ENCODE data around the gene PPP4R1. TPM values are rescaled to one million over a fixed set of nuclear protein-coding genes. Genes with fewer than 3 reads are reported as not detected.
A peak's percentile ranks its signal among the peaks of the same experiment; 100 is the strongest.

The PPP4R1 gene
- polyA plus RNA-seq, 4 donors, result 31.1 to 73.1 (median 51.3) TPM

DNA sequence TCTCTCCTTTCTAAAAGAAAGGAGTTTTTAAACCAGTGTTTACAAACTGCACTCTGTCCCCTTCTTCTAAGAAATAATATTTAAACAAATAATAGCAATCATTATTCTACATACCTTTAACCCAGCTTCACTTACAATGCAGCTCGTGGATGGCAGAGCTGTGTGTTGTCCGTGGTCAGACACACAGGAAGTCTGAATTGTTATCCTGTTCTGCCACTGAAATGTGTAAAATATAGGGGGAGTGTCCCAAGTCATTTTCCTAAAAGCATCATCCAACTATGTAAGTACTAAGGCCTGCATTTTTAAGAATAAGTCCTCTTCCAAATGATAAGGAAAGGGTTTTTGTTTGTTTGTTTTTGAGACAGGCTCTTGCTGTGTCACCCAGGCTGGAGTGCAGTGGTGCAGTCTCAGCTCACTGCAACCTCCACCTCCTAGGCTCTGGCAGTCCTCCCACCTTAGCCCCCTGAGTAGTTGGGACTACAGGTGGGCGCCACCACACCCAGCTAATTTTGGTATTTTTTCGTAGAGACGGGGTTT is 2.7 kb upstream of the PPP4R1 start:
- H3K4me1 ChIP-seq (ENCODE audit: control insufficient read depth in 3 of 3, insufficient read depth in 2 of 3, low read depth in 1 of 3, low read length in 2 of 3), result peaks cover 0 to 11% (median 6%) of the 10 kb centered on the region in 3 donors
- no peak overlapping the region for H3K4me3 ChIP-seq (ENCODE audit: low read depth in 1 of 3, low read length in 3 of 3)
- FAIRE-seq (no peak), DNase-seq (no peak)
- H3K27me3 ChIP-seq (ENCODE audit: control insufficient read depth in 3 of 3, insufficient read depth in 3 of 3, low read length in 3 of 3), result no peaks in the 10 kb centered on the region
- no peak overlapping the region for H3K27ac ChIP-seq (ENCODE audit: low read depth in 1 of 3, low read length in 2 of 3)
- 79 to 84% (median 81%) methylated on average over 5 of the region's 5 CpGs for WGBS, 3 donors
- peaks cover 0 to under 1% (median 0%) of the 10 kb centered on the region in 3 donors for H3K36me3 ChIP-seq (ENCODE audit: control insufficient read depth in 3 of 3, insufficient read depth in 2 of 3, low read depth in 1 of 3, low read length in 3 of 3)
- H3K9me3 ChIP-seq (ENCODE audit: control insufficient read depth in 2 of 2, insufficient read depth in 1 of 2, low read depth in 1 of 2, low read length in 1 of 2), result no peaks in the 10 kb centered on the region

DNA sequence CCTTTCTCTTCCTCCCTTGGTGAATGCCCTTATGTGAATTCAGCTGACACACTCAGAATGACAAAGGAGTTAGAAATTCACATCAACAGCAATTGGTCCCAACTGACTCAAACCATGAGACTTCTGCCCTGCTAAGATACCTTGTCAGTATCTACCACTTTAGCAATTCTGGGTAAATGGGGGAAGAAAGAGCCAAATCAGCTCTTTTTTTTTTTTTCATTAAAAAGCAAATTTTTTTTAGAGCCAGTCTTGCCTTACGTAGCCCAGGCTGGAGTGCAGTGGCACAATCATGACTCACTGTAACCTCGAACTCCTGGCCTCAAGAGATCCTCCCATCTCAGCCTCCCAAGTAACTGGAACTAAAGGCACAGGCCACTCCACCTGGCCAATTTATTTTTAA is 1.7 kb upstream of the PPP4R1 start:
- 91 to 98% (median 95%) methylated on average over 2 of the region's 2 CpGs for whole genome bisulfite sequencing, 3 donors
- Histone ChIP-seq H3K27ac (ENCODE audit: low read depth in 1 of 3, low read length in 2 of 3) (no peak overlapping the region), H3K27me3 (ENCODE audit: control insufficient read depth in 3 of 3, insufficient read depth in 3 of 3, low read length in 3 of 3) (no peaks in the 10 kb centered on the region), H3K9me3 (ENCODE audit: control insufficient read depth in 2 of 2, insufficient read depth in 1 of 2, low read depth in 1 of 2, low read length in 1 of 2) (no peaks in the 10 kb centered on the region), H3K4me1 (ENCODE audit: control insufficient read depth in 3 of 3, insufficient read depth in 2 of 3, low read depth in 1 of 3, low read length in 2 of 3) (peaks cover 0 to 11% (median 7%) of the 10 kb centered on the region in 3 donors), H3K36me3 (ENCODE audit: control insufficient read depth in 3 of 3, insufficient read depth in 2 of 3, low read depth in 1 of 3, low read length in 3 of 3) (peaks cover 0 to 3% (median 2%) of the 10 kb centered on the region in 3 donors), H3K4me3 (ENCODE audit: low read depth in 1 of 3, low read length in 3 of 3) (no peak overlapping the region)
- DNase-seq (no peak), FAIRE-seq (no peak)

GRCh38 chr18:9615280-9615797 is 980 bp upstream of the PPP4R1 start:
- peak overlapping the region; percentile 81 to 95 (median 91) for H3K27ac ChIP-seq (ENCODE audit: low read depth in 1 of 3, low read length in 2 of 3)
- no peaks in the 10 kb centered on the region for H3K27me3 ChIP-seq (ENCODE audit: control insufficient read depth in 3 of 3, insufficient read depth in 3 of 3, low read length in 3 of 3)
- 51 to 57% (median 51%) methylated on average over 13 of the region's 13 CpGs for WGBS, 3 donors
- no peaks in the 10 kb centered on the region for H3K9me3 ChIP-seq (ENCODE audit: control insufficient read depth in 2 of 2, insufficient read depth in 1 of 2, low read depth in 1 of 2, low read length in 1 of 2)
- DNase-seq (no peak), FAIRE-seq (no peak)
- peaks cover 0 to 3% (median 2%) of the 10 kb centered on the region in 3 donors for H3K36me3 ChIP-seq (ENCODE audit: control insufficient read depth in 3 of 3, insufficient read depth in 2 of 3, low read depth in 1 of 3, low read length in 3 of 3)
- peak overlapping the region; percentile 50 to 97 (median 85) for H3K4me3 ChIP-seq (ENCODE audit: low read depth in 1 of 3, low read length in 3 of 3)
- H3K4me1 ChIP-seq (ENCODE audit: control insufficient read depth in 3 of 3, insufficient read depth in 2 of 3, low read depth in 1 of 3, low read length in 2 of 3), result peaks cover 0 to 11% (median 7%) of the 10 kb centered on the region in 3 donors

DNA sequence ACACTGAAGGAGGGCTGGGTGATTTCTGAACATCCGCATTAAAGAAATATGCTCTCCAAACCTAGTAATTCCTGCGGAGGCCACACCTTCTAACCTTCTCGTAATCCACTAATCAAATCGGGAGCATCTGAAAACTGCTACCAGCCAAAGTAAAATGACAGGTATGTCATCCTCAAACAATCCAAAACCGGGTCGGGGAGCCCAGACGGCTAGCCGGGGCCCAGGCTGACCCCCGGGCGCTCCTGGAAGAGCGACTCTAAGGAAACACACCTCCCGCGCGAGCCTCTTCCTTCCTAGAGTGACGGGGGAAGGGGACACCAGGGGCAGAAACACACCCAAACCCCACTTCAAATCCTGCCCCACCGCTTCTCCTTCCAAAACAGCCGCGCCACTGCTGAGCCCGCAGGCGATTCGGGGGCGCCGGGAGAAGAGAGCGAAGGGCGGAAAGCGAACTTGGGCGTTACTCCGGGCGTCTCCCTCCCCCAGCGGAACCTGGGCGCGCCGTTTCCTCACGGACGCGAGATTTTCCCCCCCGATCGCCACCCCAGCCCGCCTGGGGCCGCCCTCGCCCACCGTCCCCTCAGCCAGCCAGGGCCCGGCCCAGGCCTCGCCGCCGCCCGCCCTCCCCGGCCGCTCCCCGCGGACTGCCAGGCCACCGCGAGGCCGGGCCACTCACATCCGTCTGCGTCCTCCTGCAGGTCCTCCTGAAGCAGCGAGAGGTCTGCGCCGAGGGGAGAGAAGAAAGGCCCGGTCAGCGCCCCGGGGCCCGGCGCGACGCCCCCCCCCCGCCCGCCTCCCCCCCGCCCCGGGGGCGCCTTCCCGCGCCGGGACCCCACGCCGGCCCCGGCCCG is 584 bp downstream of the PPP4R1 start:
- 0 to 1% (median 1%) methylated on average over 27 to 77 of the region's 78 CpGs for WGBS, 3 donors
- FAIRE-seq (no peak), DNase-seq (peak; percentile 66 to 83)
- Histone ChIP-seq H3K4me3 (ENCODE audit: low read depth in 1 of 3, low read length in 3 of 3) (peak overlapping the region; percentile 85 to 97 (median 89)), H3K36me3 (ENCODE audit: control insufficient read depth in 3 of 3, insufficient read depth in 2 of 3, low read depth in 1 of 3, low read length in 3 of 3) (peaks cover 0 to 3% (median 2%) of the 10 kb centered on the region in 3 donors), H3K9me3 (ENCODE audit: control insufficient read depth in 2 of 2, insufficient read depth in 1 of 2, low read depth in 1 of 2, low read length in 1 of 2) (no peaks in the 10 kb centered on the region), H3K27me3 (ENCODE audit: control insufficient read depth in 3 of 3, insufficient read depth in 3 of 3, low read length in 3 of 3) (no peaks in the 10 kb centered on the region), H3K4me1 (ENCODE audit: control insufficient read depth in 3 of 3, insufficient read depth in 2 of 3, low read depth in 1 of 3, low read length in 2 of 3) (peaks cover 3 to 17% (median 14%) of the 10 kb centered on the region in 3 donors), H3K27ac (ENCODE audit: low read depth in 1 of 3, low read length in 2 of 3) (peak overlapping the region; percentile 96 to 99 (median 98))

- WGBS, 3 donors, result 19 to 26% (median 23%) methylated on average over 3 of the region's 3 CpGs
- peak overlapping the region in 2 of 3 donors; percentile 89 to 97 for H3K4me3 ChIP-seq (ENCODE audit: low read depth in 1 of 3, low read length in 3 of 3)
- DNase-seq, result no peak
- H3K27ac ChIP-seq (ENCODE audit: low read depth in 1 of 3, low read length in 2 of 3), result peak overlapping the region in 1 of 3 donors; percentile 96
- H3K36me3 ChIP-seq (ENCODE audit: control insufficient read depth in 3 of 3, insufficient read depth in 2 of 3, low read depth in 1 of 3, low read length in 3 of 3), result peaks cover 0 to 3% (median 2%) of the 10 kb centered on the region in 3 donors
- no peaks in the 10 kb centered on the region for H3K27me3 ChIP-seq (ENCODE audit: control insufficient read depth in 3 of 3, insufficient read depth in 3 of 3, low read length in 3 of 3)
- H3K4me1 ChIP-seq (ENCODE audit: control insufficient read depth in 3 of 3, insufficient read depth in 2 of 3, low read depth in 1 of 3, low read length in 2 of 3), result peaks cover 3 to 22% (median 15%) of the 10 kb centered on the region in 3 donors
- FAIRE-seq, result no peak
- no peaks in the 10 kb centered on the region for H3K9me3 ChIP-seq (ENCODE audit: control insufficient read depth in 2 of 2, insufficient read depth in 1 of 2, low read depth in 1 of 2, low read length in 1 of 2)
These were observed 1.4 kb downstream of the PPP4R1 start for GRCh38 chr18:9612977-9613376.

DNA sequence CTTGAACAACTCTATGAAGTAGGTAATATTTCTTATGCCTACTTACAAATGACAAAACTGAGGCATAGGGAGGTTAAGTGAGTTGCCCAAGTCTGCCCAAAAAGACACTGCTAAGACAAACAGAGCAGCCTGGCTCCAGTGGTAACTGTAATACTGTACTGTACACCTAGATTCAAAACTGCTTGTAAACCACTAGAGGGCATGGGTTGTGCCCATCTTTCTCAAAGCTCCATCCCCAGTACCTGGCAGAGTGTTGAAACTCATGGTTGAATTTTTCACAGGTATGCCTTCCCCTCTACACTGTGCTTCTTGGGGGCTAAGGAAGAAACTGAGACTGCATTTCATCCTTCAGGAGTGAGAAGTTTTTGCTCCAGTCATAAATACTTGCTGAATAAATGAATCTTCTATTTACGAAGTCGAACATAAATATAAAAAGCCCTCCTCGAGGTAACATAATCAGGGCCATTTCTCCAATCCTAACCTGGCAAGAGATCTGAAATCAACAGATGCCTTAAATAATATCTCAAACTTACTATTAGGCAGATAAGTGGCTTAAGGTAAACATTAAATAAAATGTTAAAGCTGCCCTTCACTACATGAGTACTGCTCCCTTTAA is 2.0 kb downstream of the PPP4R1 start:
- FAIRE-seq (no peak), DNase-seq (peak; percentile 66 to 73)
- Histone ChIP-seq H3K4me3 (ENCODE audit: low read depth in 1 of 3, low read length in 3 of 3) (peak overlapping the region in 1 of 3 donors; percentile 97), H3K27ac (ENCODE audit: low read depth in 1 of 3, low read length in 2 of 3) (peak overlapping the region in 1 of 3 donors; percentile 19), H3K27me3 (ENCODE audit: control insufficient read depth in 3 of 3, insufficient read depth in 3 of 3, low read length in 3 of 3) (no peaks in the 10 kb centered on the region), H3K9me3 (ENCODE audit: control insufficient read depth in 2 of 2, insufficient read depth in 1 of 2, low read depth in 1 of 2, low read length in 1 of 2) (no peaks in the 10 kb centered on the region), H3K4me1 (ENCODE audit: control insufficient read depth in 3 of 3, insufficient read depth in 2 of 3, low read depth in 1 of 3, low read length in 2 of 3) (peaks cover 3 to 22% (median 15%) of the 10 kb centered on the region in 3 donors), H3K36me3 (ENCODE audit: control insufficient read depth in 3 of 3, insufficient read depth in 2 of 3, low read depth in 1 of 3, low read length in 3 of 3) (peaks cover 0 to 3% (median 2%) of the 10 kb centered on the region in 3 donors)
- 16 to 51% (median 48%) methylated on average over 3 of the region's 3 CpGs for WGBS, 3 donors

DNA sequence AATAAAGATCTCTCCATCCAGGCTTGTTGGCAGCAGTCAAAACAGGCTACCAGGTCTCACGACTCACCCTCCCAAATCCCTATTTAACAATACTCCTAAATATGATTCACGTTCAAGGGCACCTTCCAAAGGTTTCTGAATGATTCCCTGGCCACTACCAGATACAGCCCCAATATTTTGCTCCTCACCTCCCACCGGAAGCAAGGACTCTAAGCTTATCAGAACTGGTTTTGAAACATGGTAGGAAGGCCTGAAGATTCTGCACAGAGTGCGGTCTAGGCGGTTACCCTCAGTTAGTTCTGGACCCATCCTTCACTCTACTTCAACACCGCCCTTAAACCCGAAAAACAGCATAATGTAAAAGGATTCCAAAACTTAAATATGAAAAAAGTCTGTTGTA is 5.2 kb downstream of the PPP4R1 start:
- Histone ChIP-seq H3K27me3 (ENCODE audit: control insufficient read depth in 3 of 3, insufficient read depth in 3 of 3, low read length in 3 of 3) (no peaks in the 10 kb centered on the region), H3K4me1 (ENCODE audit: control insufficient read depth in 3 of 3, insufficient read depth in 2 of 3, low read depth in 1 of 3, low read length in 2 of 3) (peaks cover 3 to 17% (median 15%) of the 10 kb centered on the region in 3 donors), H3K4me3 (ENCODE audit: low read depth in 1 of 3, low read length in 3 of 3) (no peak overlapping the region), H3K36me3 (ENCODE audit: control insufficient read depth in 3 of 3, insufficient read depth in 2 of 3, low read depth in 1 of 3, low read length in 3 of 3) (peaks cover 0 to 6% (median 2%) of the 10 kb centered on the region in 3 donors), H3K27ac (ENCODE audit: low read depth in 1 of 3, low read length in 2 of 3) (peak overlapping the region in 1 of 3 donors; percentile 11), H3K9me3 (ENCODE audit: control insufficient read depth in 2 of 2, insufficient read depth in 1 of 2, low read depth in 1 of 2, low read length in 1 of 2) (no peaks in the 10 kb centered on the region)
- FAIRE-seq (no peak), DNase-seq (no peak)
- 70 to 76% (median 73%) methylated on average over 7 of the region's 7 CpGs for WGBS, 3 donors

DNA sequence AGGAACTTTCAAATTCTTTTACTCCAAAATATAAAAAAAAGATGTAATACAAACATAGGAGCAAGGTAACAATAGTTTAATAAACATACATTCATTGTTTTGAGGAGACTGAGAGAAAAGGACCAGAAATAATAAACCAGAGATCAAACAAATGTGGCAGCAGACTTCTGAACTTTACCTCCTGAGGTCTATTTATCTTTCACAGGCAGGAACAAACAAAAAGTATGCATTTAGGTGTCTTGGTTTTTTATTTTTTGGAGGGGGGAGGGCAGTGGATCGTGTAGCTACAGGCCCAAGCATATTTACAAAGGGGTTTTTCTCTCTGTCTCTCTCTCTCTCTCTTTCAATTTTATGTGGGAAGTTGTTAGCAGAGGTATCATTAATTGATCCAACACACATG is 5.6 kb downstream of the PPP4R1 start:
- WGBS, 3 donors, result 5 to 17% (median 10%) methylated on average over 1 of the region's 1 CpG
- no peak for FAIRE-seq
- Histone ChIP-seq H3K36me3 (ENCODE audit: control insufficient read depth in 3 of 3, insufficient read depth in 2 of 3, low read depth in 1 of 3, low read length in 3 of 3) (peaks cover 0 to 6% (median 2%) of the 10 kb centered on the region in 3 donors), H3K9me3 (ENCODE audit: control insufficient read depth in 2 of 2, insufficient read depth in 1 of 2, low read depth in 1 of 2, low read length in 1 of 2) (no peaks in the 10 kb centered on the region), H3K4me3 (ENCODE audit: low read depth in 1 of 3, low read length in 3 of 3) (no peak overlapping the region), H3K4me1 (ENCODE audit: control insufficient read depth in 3 of 3, insufficient read depth in 2 of 3, low read depth in 1 of 3, low read length in 2 of 3) (peaks cover 3 to 17% (median 15%) of the 10 kb centered on the region in 3 donors), H3K27ac (ENCODE audit: low read depth in 1 of 3, low read length in 2 of 3) (peak overlapping the region in 1 of 3 donors; percentile 11), H3K27me3 (ENCODE audit: control insufficient read depth in 3 of 3, insufficient read depth in 3 of 3, low read length in 3 of 3) (no peaks in the 10 kb centered on the region)
- DNase-seq, result no peak
